IPS-18c (cell line): Measurements from ENCODE around the gene GSG1L2.

ENCODE experiments used
- H3K4me3 ChIP-seq: 2 replicates; pipeline ENCODE4 v1.7.0; 2013; ENCODE audit warnings: low read depth, mild to moderate bottlenecking, low read length, moderate library complexity; ENCODE audit not compliant: insufficient read depth
- H3K9me3 ChIP-seq: one replicate; pipeline ENCODE4 v1.6.1; 2013; ENCODE audit warnings: mild to moderate bottlenecking, low read length, moderate library complexity; ENCODE audit not compliant: control insufficient read depth, insufficient read depth

GSG1L2 gene

GRCh38 chr17:9768381-9768934 lies 53.4 kb downstream of the GSG1L2 start:
- H3K9me3 ChIP-seq = no peaks in the 10 kb centered on the region

GRCh38 chr17:9767432-9767991 lies 54.4 kb downstream of the GSG1L2 start:
- no peak overlapping the region for H3K4me3 ChIP-seq
- H3K9me3 ChIP-seq = no peaks in the 10 kb centered on the region

More at GRCh38 chr17:9768381-9768934, 53.4 kb downstream of the GSG1L2 start:
- no peak overlapping the region for H3K4me3 ChIP-seq

GRCh38 chr17:9766970-9767369 lies 54.9 kb downstream of the GSG1L2 start:
- Histone ChIP-seq H3K4me3 (no peak overlapping the region), H3K9me3 (no peaks in the 10 kb centered on the region)

GRCh38 chr17:9765322-9765721 lies 56.6 kb downstream of the GSG1L2 start:
- Histone ChIP-seq H3K9me3 (no peaks in the 10 kb centered on the region), H3K4me3 (no peak overlapping the region)

GRCh38 chr17:9763643-9764042 lies 58.2 kb downstream of the GSG1L2 start:
- no peak overlapping the region for H3K4me3 ChIP-seq
- no peaks in the 10 kb centered on the region for H3K9me3 ChIP-seq

- H3K9me3 ChIP-seq = no peaks in the 10 kb centered on the region
Measured at GRCh38 chr17:9760266-9760665, 61.6 kb downstream of the GSG1L2 start.

GRCh38 chr17:9755083-9755482 lies 66.8 kb downstream of the GSG1L2 start:
- Histone ChIP-seq H3K9me3 (no peaks in the 10 kb centered on the region), H3K4me3 (no peak overlapping the region)

More at GRCh38 chr17:9760266-9760665, 61.6 kb downstream of the GSG1L2 start:
- no peak overlapping the region for H3K4me3 ChIP-seq
